Astrocyte of the spinal cord (primary cell): ENCODE data around the gene GPA33.

Experiments used
- DNase-seq: peaks from one replicate; pipeline ENCODE4 v3.0.0; 2011; ENCODE audit warnings: low read depth, low spot score
- H3K4me3 ChIP-seq: 2 replicates; pipeline ENCODE4 v1.5.1; 2011; ENCODE audit warnings: low read depth, mild to moderate bottlenecking, low read length, moderate library complexity
- in situ Hi-C: cut with HindIII; loops from 2 replicates; pipeline ENCODE4 v1.10.0; 2017; ENCODE audit warnings: low sequenced_read_pairs
- TF ChIP-seq, protein P1 (sequence below): IDR thresholded peaks from 2 replicates; pipeline ENCODE4 v1.5.1; 2012; ENCODE audit warnings: low read depth, mild to moderate bottlenecking, low read length, inconsistent platforms

The GPA33 gene

DNA sequence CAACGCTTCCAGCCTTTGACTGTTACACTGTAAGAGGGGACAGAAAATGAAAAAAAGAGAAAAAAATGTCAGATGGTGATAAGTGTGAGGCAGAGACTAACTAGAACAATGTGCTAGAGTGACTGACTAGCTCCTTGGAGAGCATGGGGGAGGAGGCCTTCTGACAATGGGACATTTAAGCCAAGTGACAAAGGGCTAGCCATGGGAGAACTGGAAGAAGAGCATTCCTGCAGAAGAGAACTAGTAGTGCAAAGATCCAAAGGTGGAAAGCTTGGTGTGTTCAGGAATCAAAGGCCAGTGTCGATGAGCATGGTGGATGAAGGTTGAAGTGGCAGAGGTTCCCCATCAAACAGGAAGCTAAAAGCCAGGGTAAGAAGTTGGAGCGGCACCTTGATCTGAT lies 29.5 kb upstream of the GPA33 start:
- no peak overlapping the region for H3K4me3 ChIP-seq
- DNase-seq = no peak
- TF ChIP-seq, protein P1, sequence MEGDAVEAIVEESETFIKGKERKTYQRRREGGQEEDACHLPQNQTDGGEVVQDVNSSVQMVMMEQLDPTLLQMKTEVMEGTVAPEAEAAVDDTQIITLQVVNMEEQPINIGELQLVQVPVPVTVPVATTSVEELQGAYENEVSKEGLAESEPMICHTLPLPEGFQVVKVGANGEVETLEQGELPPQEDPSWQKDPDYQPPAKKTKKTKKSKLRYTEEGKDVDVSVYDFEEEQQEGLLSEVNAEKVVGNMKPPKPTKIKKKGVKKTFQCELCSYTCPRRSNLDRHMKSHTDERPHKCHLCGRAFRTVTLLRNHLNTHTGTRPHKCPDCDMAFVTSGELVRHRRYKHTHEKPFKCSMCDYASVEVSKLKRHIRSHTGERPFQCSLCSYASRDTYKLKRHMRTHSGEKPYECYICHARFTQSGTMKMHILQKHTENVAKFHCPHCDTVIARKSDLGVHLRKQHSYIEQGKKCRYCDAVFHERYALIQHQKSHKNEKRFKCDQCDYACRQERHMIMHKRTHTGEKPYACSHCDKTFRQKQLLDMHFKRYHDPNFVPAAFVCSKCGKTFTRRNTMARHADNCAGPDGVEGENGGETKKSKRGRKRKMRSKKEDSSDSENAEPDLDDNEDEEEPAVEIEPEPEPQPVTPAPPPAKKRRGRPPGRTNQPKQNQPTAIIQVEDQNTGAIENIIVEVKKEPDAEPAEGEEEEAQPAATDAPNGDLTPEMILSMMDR = no peak
- in situ Hi-C loops = no loop called here

DNA sequence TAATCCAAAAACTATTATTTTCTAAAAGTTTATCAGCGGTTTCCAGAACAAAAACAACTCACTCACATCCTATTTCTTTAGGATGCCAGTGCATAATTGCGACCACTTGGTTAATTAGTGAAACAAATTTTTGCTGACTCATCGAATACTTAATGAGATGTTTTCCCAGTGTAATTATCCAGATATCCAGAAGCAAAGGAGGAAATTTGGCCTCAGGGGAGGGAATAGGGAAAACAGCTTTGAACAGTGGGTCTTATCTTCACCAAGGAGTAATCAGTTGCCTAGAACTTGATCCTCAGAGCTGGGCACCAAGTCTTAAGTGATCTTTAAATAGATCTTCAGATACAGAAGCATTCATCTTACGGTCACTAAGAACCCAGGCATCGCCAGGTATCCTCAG lies 28.0 kb upstream of the GPA33 start:
- TF ChIP-seq, protein P1 = no peak
- H3K4me3 ChIP-seq = no peak overlapping the region
- DNase-seq = no peak
- in situ Hi-C loops = no loop called here

GRCh38 chr1:167117225-167117624 lies 27.0 kb upstream of the GPA33 start:
- TF ChIP-seq, protein P1 = no peak
- no peak for DNase-seq
- no peak overlapping the region for H3K4me3 ChIP-seq
- in situ Hi-C loops = no loop called here

DNA sequence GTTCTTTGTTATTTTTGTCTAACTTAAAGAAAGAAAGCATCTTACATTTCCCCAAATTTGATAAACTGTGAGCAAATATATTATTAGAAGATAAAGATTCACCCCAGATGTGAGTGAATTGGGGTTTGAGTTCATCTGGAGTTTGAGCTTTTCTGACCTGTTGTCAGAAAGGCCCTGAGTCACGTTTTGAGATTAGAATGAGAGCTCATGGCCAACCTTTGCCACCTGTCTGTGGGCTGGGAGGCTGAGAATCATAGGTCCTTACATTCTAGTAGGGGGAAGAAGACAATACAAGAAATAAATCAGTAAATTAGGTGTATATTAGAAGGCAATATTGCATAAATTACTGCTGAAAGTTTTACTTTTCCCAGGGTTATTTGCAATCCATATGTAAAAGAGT lies 26.0 kb upstream of the GPA33 start:
- no peak overlapping the region for H3K4me3 ChIP-seq
- no peak for DNase-seq
- in situ Hi-C loops = no loop called here
- TF ChIP-seq, protein P1 = no peak

DNA sequence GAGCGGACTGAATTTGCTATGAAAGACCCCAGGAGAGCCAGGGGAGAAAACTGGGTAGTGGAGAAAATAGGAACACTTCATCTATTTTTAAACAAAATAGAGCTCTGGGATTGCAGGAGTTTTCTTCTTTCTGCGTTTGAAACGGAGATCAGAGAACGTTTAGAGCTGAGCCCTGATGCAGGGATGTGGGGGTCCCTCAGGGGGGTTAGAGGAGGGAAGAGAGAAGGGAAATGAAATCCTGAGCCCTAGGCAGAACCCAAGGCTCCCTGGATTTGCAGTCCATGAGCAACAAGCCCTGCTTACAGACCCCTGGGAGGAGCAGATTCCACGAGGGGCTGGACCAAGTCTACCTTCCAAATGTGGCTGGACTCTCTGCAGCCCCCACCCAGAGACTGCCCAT lies 25.5 kb upstream of the GPA33 start:
- no peak for DNase-seq
- no peak overlapping the region for H3K4me3 ChIP-seq
- TF ChIP-seq, protein P1 = no peak
- in situ Hi-C loops = no loop called here

- TF ChIP-seq, protein P1 = no peak
- no peak overlapping the region for H3K4me3 ChIP-seq
- DNase-seq = no peak
- in situ Hi-C loops = no loop called here
These were observed 24.5 kb upstream of the GPA33 start for GRCh38 chr1:167114725-167115124.
